IgD-negative memory B cell (primary cell): Measurements from ENCODE around the gene CCDC192. TPM values are rescaled to one million over a fixed set of nuclear protein-coding genes. Genes with fewer than 3 reads are reported as not detected.

ENCODE experiments used
- H3K27ac Mint-ChIP-seq, 3 donors: one replicate each; pipeline ENCODE4 v1.8.0; 2020 to 2022; ENCODE audit warnings: mild to moderate bottlenecking in 3 of 3, mixed read lengths in 3 of 3, moderate library complexity in 1 of 3
- H3K27me3 Mint-ChIP-seq: one replicate; pipeline ENCODE4 v1.8.0; 2021; ENCODE audit warnings: mixed read lengths
- H3K36me3 Mint-ChIP-seq: one replicate; pipeline ENCODE4 v1.8.0; 2020; ENCODE audit warnings: mild to moderate bottlenecking, mixed read lengths
- H3K4me1 Mint-ChIP-seq, 3 donors: one replicate each; pipeline ENCODE4 v1.8.0; 2020 to 2022; ENCODE audit warnings: mixed read lengths in 3 of 3, mild to moderate bottlenecking in 1 of 3
- H3K4me3 Mint-ChIP-seq, 4 donors: one replicate each; pipeline ENCODE4 v1.8.0; 2020 to 2022; ENCODE audit warnings: mild to moderate bottlenecking in 4 of 4, mixed read lengths in 4 of 4, moderate library complexity in 3 of 4
- H3K9me3 Mint-ChIP-seq, 3 donors: one replicate each; pipeline ENCODE4 v1.8.0; 2020 to 2021; ENCODE audit warnings: mixed read lengths in 3 of 3, mild to moderate bottlenecking in 1 of 3
- polyA plus RNA-seq: library from polyadenylated mRNA; unstranded; fragments of 300-500 nt; fragmentation: Illumina TruSeq; gene quantifications from one replicate; pipeline ENCODE4 v1.2.3, GENCODE V29; 2021

Gene CCDC192
- polyA plus RNA-seq, 1 donor from 2014 or later = not detected

DNA sequence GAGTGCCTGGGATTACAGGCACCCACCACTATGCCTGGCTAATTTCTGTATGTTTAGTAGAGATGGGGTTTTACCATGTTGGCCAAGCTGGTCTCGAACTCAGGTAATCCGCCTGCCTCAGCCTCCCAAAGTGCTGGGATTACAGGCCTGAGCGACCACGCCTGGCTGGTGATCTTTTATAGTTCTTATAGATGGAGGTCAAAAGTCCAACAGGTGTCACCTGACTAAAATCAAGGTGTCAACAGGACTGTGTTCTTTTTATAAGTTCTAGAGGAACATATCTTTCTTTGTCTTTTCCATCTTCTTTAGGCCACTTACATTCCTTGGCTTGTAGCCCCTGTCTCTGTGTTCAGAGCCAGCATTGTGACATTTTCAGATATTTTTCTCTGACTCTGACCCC, 224.9 kb downstream of the CCDC192 start:
- H3K9me3 Mint-ChIP-seq = no peaks in the 10 kb centered on the region
- no peak overlapping the region for H3K27ac Mint-ChIP-seq
- no peaks in the 10 kb centered on the region for H3K4me1 Mint-ChIP-seq
- H3K4me3 Mint-ChIP-seq = no peak overlapping the region
- H3K27me3 Mint-ChIP-seq = no peaks in the 10 kb centered on the region
- no peaks in the 10 kb centered on the region for H3K36me3 Mint-ChIP-seq

DNA sequence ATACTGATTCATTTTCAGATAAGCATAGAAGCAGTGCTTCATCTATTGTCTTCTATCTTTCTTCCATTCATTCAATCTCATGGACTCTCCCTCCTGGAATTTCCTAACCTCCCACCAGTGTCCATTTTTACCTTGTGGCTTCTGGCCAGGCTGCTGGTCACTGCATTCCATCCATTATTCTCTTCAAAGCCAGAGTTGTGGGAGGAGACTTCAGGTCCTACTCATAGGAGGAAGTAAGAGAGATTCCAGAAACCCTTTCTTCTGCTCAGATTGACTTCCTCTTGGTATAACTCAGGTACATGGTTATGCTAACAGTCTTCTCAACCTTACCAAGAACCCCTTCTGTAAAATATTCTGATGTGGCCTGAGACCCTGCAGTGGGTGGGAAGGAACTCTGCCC, 227.1 kb downstream of the CCDC192 start:
- Mint-ChIP-seq H3K27ac (no peak overlapping the region), H3K27me3 (no peaks in the 10 kb centered on the region), H3K4me3 (no peak overlapping the region), H3K36me3 (no peaks in the 10 kb centered on the region), H3K4me1 (no peaks in the 10 kb centered on the region), H3K9me3 (no peaks in the 10 kb centered on the region)

DNA sequence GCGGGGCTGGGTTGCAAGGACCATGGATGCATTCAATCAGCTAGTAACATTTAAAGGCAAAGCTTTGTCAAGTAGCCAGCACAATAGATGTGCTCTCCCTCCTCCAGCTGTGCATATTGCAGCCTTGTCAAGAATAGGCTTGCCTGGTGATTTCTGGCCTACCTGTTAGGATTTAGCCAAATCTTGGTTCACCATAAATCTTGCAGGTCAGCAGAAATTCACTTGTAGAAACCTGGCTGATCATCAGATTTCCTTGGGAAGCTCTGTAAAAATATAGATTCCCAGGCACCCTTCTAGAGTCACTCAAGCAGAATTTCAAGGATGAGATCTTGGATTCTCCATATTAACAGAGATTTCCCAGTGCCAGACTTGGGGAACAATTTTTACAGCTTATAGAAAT, 228.2 kb downstream of the CCDC192 start:
- Mint-ChIP-seq H3K9me3 (no peaks in the 10 kb centered on the region), H3K36me3 (no peaks in the 10 kb centered on the region), H3K27me3 (no peaks in the 10 kb centered on the region), H3K4me3 (no peak overlapping the region), H3K27ac (no peak overlapping the region), H3K4me1 (no peaks in the 10 kb centered on the region)

DNA sequence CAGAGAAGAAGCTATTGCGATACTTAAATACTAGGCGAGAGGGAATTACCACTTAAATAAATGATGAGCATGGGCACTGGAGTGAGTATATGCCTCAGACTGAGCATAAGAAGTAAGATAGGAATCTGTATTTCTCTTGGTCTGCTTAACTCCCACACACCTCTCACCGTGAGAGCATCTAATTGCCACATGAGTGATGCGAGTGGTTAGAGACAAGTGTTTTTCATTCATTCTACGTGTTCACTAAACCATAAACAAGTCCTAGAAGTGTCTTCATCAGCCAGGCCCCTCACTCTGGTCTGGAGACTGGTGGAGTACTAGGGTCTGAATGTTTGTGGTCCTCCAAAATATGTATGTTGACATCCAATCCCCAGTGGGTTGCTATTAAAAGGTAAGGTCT, 230.2 kb downstream of the CCDC192 start:
- Mint-ChIP-seq H3K9me3 (no peaks in the 10 kb centered on the region), H3K36me3 (no peaks in the 10 kb centered on the region), H3K27me3 (no peaks in the 10 kb centered on the region), H3K27ac (no peak overlapping the region), H3K4me1 (peaks cover 0 to 1% (median 0%) of the 10 kb centered on the region in 3 donors), H3K4me3 (no peak overlapping the region)

DNA sequence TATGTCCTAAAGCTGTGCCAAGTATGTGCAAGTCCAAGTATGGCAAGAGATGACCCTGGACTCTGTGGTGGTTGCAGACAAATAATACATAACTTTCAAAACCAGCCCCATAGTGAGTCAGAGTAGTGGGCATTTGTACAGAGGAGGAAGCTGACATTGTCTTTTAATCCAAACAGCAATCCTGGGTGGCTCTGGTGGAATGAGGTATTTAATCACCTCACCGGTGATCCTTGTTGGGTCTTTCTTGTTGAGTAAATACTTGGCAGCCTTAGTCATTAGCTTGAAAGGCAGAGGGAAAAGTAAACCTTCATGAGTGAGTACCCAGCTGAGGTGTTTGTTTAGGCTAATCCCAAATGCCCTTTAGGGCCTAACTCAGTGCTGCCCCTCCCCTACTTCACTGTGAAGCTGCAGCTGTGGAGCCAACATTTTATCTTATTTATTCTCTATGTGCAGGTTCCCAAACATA, 231.6 kb downstream of the CCDC192 start:
- Mint-ChIP-seq H3K4me3 (no peak overlapping the region), H3K27me3 (no peaks in the 10 kb centered on the region), H3K4me1 (peaks cover 0 to 1% (median 0%) of the 10 kb centered on the region in 3 donors), H3K36me3 (no peaks in the 10 kb centered on the region), H3K9me3 (no peaks in the 10 kb centered on the region), H3K27ac (no peak overlapping the region)

DNA sequence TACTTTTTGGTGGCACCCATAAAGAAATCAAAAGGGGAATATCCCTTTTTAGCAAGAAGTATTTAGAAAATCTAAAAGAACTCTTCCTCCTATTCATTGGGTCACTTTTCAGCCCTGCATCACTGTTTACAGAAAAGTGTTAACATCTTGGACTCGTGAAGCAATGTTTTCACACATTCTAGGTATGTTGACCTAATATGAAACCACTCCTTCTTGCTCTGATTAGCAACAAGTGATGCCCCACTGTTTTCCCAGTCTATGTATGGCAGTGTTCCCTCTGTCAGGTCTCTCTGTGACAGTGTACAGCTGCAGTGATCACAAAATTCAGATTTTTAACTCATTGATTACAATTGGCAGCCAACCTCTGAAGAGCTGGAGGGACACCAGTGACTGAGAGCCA, 232.2 kb downstream of the CCDC192 start:
- peaks cover 0 to 1% (median 0%) of the 10 kb centered on the region in 3 donors for H3K4me1 Mint-ChIP-seq
- H3K36me3 Mint-ChIP-seq = no peaks in the 10 kb centered on the region
- H3K9me3 Mint-ChIP-seq = no peaks in the 10 kb centered on the region
- no peak overlapping the region for H3K4me3 Mint-ChIP-seq
- no peaks in the 10 kb centered on the region for H3K27me3 Mint-ChIP-seq
- no peak overlapping the region for H3K27ac Mint-ChIP-seq

DNA sequence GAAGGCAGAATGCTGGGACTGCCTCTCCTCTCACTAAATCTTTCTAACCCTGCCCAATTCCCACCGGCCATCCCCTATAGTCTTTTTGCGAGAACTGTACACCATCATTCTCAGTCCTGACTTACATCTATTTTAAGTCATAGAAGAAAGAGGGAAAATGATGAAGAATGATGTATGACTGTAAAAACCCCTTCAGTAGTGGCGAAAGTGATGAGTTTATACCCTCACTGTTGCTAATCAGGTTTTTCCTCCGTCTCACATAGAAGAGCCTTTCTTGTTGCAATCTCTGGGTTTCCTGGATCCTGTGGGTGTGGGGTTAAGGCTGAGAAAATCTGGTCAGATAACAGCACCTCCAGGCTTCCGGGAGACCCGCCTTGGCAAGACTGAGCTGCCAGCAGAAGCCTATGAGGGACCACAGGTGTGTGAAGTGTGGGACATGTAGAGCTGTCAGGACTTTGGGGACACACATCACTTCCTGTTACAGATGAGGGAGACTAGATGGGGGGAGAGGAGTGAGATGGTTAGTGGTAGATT, 233.3 kb downstream of the CCDC192 start:
- Mint-ChIP-seq H3K27me3 (no peaks in the 10 kb centered on the region), H3K4me1 (peaks cover 0 to 1% (median 0%) of the 10 kb centered on the region in 3 donors), H3K27ac (peak overlapping the region in 1 of 3 donors; percentile 27), H3K4me3 (no peak overlapping the region), H3K9me3 (no peaks in the 10 kb centered on the region), H3K36me3 (peaks cover 3% of the 10 kb centered on the region)

DNA sequence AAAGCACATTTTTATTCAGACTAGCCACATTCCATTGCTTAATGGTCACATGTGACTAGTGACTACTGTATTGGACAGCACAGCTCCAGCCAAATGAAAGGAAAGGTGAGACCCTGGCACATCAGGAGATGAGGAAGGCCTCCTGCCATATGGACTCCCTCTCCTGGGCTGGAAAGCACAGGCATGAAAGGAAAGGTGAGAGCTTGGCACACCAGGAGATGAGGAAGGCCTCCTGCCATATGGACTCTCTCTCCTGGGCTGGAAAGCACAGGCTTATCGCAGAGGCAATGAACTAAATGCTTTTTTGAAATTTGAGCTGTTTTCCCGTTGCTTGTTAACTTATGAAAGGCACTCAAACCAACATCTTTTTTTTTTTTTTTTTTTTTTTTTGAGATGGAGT, 235.6 kb downstream of the CCDC192 start:
- no peaks in the 10 kb centered on the region for H3K27me3 Mint-ChIP-seq
- peaks cover 5% of the 10 kb centered on the region for H3K36me3 Mint-ChIP-seq
- H3K9me3 Mint-ChIP-seq = no peaks in the 10 kb centered on the region
- H3K4me1 Mint-ChIP-seq = peaks cover 0 to 9% (median 3%) of the 10 kb centered on the region in 3 donors
- H3K27ac Mint-ChIP-seq = no peak overlapping the region
- no peak overlapping the region for H3K4me3 Mint-ChIP-seq

DNA sequence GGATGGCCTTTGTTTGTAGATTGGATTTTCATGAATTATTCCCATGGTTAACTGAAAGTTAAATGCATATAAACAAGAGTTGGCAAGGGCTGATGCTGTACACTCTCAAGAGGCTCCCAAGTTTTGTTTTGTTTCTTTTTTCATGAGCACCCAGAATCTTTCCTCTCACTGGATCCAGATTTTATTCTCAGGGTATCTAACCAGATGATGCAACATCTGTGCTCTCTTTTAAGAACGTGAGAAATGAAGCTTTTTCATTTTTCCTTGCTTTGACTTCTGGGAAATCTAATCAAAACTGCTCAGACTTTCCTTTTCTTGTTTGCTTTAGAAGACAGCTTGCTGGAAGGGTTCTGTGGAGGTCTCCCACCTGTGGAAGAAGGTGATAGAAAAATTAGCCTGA, 237.7 kb downstream of the CCDC192 start:
- H3K9me3 Mint-ChIP-seq = no peaks in the 10 kb centered on the region
- peaks cover 5% of the 10 kb centered on the region for H3K36me3 Mint-ChIP-seq
- no peak overlapping the region for H3K27ac Mint-ChIP-seq
- H3K27me3 Mint-ChIP-seq = no peaks in the 10 kb centered on the region
- peaks cover 0 to 9% (median 3%) of the 10 kb centered on the region in 3 donors for H3K4me1 Mint-ChIP-seq
- no peak overlapping the region for H3K4me3 Mint-ChIP-seq

DNA sequence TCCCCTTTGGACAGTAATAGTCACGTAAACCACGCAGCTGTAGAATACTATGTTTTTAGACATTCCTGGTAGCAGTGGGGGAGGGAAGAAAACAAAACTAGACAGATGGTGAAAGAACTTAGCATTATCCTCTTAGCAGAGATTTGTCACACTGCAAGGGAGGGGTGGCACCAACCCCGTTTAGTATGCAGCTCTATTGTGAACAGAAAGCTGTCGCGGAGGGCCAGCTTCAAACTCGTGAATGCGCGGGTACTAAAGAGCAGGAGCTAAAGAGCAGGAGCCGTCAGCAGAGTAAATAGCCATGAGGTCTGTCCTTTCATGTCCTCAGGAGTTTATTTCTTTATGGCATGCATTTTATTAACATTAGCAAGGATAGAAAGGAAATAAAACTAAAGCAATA, 238.5 kb downstream of the CCDC192 start:
- Mint-ChIP-seq H3K36me3 (peaks cover 6% of the 10 kb centered on the region), H3K27me3 (no peaks in the 10 kb centered on the region), H3K27ac (no peak overlapping the region), H3K4me3 (no peak overlapping the region), H3K4me1 (peaks cover 0 to 9% (median 3%) of the 10 kb centered on the region in 3 donors), H3K9me3 (no peaks in the 10 kb centered on the region)

DNA sequence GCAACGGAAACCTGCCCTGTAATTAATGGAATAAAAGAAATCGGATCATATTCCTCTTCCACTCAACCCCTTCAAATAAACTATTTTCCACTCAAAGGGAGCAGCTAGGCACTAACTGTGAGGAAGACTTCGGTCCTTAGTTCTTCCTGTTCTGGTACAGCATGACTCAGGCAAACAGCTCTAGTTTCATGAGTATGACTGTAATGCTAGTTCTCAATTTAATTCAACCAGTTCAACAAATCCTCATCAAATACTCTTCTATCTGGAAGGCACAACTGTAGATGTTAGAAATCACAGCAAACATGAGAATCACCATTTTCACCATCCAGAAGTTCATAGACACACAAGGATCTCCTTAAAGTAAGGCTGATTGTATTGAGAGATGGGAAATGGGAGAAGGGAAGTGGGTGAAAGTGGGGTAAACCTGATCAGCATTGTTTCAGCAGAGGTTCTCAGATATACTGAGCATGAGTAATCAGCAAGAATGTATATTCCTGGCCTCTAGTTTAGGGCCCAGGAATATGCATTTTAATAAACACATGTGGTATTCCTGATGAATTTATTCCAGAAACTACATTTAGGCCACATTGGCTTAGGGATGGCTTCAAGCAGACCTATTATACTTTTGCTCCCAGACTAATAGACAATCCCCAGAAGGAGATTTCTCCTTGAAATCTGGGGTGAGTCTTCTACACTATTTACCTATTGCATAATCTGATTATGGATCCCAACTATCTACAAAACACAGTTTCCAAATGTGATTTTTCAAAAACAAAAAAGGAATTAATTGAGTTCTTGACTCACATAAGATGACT, 239.3 kb downstream of the CCDC192 start:
- Mint-ChIP-seq H3K36me3 (peaks cover 8% of the 10 kb centered on the region), H3K27me3 (no peaks in the 10 kb centered on the region), H3K4me3 (no peak overlapping the region), H3K4me1 (peaks cover 0 to 9% (median 3%) of the 10 kb centered on the region in 3 donors), H3K27ac (no peak overlapping the region), H3K9me3 (no peaks in the 10 kb centered on the region)

DNA sequence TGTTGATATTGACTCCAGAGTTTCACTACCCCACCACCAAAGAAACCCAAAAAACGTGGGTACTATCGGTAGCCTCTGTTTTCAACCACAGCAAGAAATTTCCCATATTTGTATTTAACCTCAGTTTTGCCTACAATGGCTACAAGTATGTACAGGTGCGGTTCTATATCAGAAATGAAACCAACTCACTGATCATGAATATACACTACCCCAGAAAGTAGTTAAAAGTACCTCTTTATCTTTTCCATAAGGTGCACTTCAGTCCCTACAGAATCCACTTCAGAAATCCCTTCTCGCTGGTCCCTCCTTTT, 239.8 kb downstream of the CCDC192 start:
- H3K36me3 Mint-ChIP-seq = peaks cover 8% of the 10 kb centered on the region
- no peaks in the 10 kb centered on the region for H3K9me3 Mint-ChIP-seq
- H3K4me3 Mint-ChIP-seq = no peak overlapping the region
- H3K27me3 Mint-ChIP-seq = no peaks in the 10 kb centered on the region
- H3K27ac Mint-ChIP-seq = no peak overlapping the region
- peaks cover 0 to 7% (median 3%) of the 10 kb centered on the region in 3 donors for H3K4me1 Mint-ChIP-seq

DNA sequence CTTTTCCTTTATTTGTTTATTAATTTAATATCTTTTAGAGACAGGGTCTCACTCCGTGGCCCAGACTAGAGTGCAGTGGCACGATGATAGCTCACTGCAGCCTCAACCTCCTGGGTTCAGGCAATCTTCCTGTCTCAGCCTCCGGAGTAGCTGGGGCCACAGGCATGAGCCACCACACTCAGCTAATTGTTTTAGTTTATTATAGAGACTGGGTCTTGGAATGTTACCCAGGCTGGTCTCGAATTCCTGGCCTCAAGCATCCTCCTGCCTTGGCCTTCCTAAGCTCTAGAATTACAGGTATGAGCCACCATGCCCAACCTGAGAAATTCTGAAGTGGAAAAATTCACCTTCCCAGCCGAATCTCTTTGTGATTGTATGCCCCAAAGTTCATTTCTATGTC, 240.9 kb downstream of the CCDC192 start:
- Mint-ChIP-seq H3K4me1 (peaks cover 0 to 7% (median 3%) of the 10 kb centered on the region in 3 donors), H3K9me3 (no peaks in the 10 kb centered on the region), H3K27ac (no peak overlapping the region), H3K27me3 (no peaks in the 10 kb centered on the region), H3K36me3 (peaks cover 8% of the 10 kb centered on the region), H3K4me3 (no peak overlapping the region)

DNA sequence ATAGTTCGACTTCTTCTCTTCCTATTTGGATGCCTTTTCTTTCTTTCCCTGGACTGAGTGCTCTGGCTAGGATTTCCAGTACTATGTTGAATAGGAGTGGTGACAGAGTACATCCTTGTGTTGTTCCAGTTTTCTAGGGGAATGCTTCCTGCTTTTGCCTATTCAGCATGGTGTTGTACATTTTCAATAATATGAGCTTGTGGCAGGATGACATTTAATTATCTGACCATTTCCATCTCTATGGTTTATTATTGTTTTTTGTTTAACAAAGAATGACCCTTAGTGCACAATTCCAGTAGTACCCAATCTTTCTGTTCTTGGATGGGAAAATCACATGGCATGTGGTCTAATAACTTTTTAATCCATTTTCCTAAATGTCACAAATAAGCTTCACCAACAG, 244.8 kb downstream of the CCDC192 start:
- peaks cover 10% of the 10 kb centered on the region for H3K36me3 Mint-ChIP-seq
- no peak overlapping the region for H3K27ac Mint-ChIP-seq
- no peaks in the 10 kb centered on the region for H3K9me3 Mint-ChIP-seq
- H3K4me1 Mint-ChIP-seq = peaks cover 0 to 4% (median 3%) of the 10 kb centered on the region in 3 donors
- no peaks in the 10 kb centered on the region for H3K27me3 Mint-ChIP-seq
- H3K4me3 Mint-ChIP-seq = no peak overlapping the region

DNA sequence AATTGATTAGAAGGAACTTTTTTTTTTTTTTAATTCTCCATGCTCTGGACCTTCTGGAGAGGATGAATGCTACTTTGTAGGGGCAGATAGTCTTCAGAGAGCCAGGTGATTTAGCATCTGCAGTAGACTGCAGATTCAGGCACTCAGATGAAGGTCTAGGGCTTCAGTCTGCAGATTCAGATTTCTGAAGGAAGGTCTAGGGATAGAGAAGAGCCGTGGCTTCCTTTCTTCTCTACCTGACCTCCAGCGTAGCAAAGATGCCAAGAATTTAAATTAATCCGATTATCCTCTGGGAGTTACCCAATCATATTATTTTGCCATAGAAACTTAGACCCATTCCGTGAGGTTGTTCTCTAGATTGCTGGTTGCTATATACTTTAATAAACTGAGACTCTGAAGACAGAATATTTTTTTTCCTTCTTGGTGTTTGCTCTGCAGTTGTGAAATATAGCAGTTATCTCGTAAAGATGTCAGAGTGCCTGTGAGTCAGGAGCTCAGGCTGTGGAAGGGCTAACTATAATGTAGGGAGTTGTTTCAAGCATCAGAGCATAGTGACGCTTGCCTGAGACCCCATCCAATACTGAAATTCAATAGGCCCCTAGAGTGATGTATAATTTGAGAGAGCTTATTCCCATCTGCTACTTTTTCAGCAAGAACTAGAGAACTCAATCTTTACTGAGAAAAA, 247.7 kb downstream of the CCDC192 start:
- Mint-ChIP-seq H3K36me3 (peaks cover 21% of the 10 kb centered on the region), H3K27ac (no peak overlapping the region), H3K4me3 (no peak overlapping the region), H3K27me3 (no peaks in the 10 kb centered on the region), H3K4me1 (no peaks in the 10 kb centered on the region), H3K9me3 (peaks cover 0 to 1% (median 0%) of the 10 kb centered on the region in 3 donors)
